Stimulated activated CD8-positive, alpha-beta memory T cell treated with anti-CD3 and anti-CD28 coated beads, Interleukin-4, amount 100 ng/mL, for 24 hours (primary cell): ENCODE data around the gene KIAA1328.

Experiments used
- DNase-seq: peaks from one replicate; pipeline ENCODE4 v3.0.0-alpha.2; 2020; ENCODE audit warnings: low read depth

KIAA1328 gene

GRCh38 chr18:36953047-36953446 is 124.1 kb downstream of the KIAA1328 start:
- no peak for DNase-seq

- no peak for DNase-seq
Observed at GRCh38 chr18:36960038-36960437, 131.1 kb downstream of the KIAA1328 start.

- no peak for DNase-seq
Observed at GRCh38 chr18:36963464-36963863, 134.5 kb downstream of the KIAA1328 start.

GRCh38 chr18:36974686-36975085 is 145.8 kb downstream of the KIAA1328 start:
- no peak for DNase-seq

GRCh38 chr18:36977121-36977520 is 148.2 kb downstream of the KIAA1328 start:
- DNase-seq: no peak

GRCh38 chr18:36993068-36993467 is 164.1 kb downstream of the KIAA1328 start:
- DNase-seq: no peak

- DNase-seq: no peak
Observed at GRCh38 chr18:37006742-37007141, 177.8 kb downstream of the KIAA1328 start.

GRCh38 chr18:37012452-37012851 is 183.5 kb downstream of the KIAA1328 start:
- DNase-seq: no peak

GRCh38 chr18:37019157-37019827 is 190.4 kb downstream of the KIAA1328 start:
- DNase-seq: no peak

GRCh38 chr18:37033419-37033818 is 204.5 kb downstream of the KIAA1328 start:
- DNase-seq: no peak

- DNase-seq: no peak
Observed at GRCh38 chr18:37042381-37042780, 213.5 kb downstream of the KIAA1328 start.

- DNase-seq: no peak
Observed at GRCh38 chr18:37055137-37055802, 226.3 kb downstream of the KIAA1328 start.

- no peak for DNase-seq
Observed at GRCh38 chr18:37064187-37064586, 235.3 kb downstream of the KIAA1328 start.

GRCh38 chr18:37065254-37065653 is 236.3 kb downstream of the KIAA1328 start:
- no peak for DNase-seq

GRCh38 chr18:37084912-37085311 is 256.0 kb downstream of the KIAA1328 start:
- no peak for DNase-seq

GRCh38 chr18:37085362-37085761 is 256.4 kb downstream of the KIAA1328 start:
- DNase-seq: no peak

- no peak for DNase-seq
Observed at GRCh38 chr18:37107748-37108522, 279.0 kb downstream of the KIAA1328 start.

- DNase-seq: no peak
Observed at GRCh38 chr18:37122877-37123276, 293.9 kb downstream of the KIAA1328 start.

GRCh38 chr18:37124516-37124915 is 295.6 kb downstream of the KIAA1328 start:
- no peak for DNase-seq

GRCh38 chr18:37135177-37135576 is 306.2 kb downstream of the KIAA1328 start:
- no peak for DNase-seq

- DNase-seq: no peak
Observed at GRCh38 chr18:37138456-37138855, 309.5 kb downstream of the KIAA1328 start.

GRCh38 chr18:37139876-37140275 is 310.9 kb downstream of the KIAA1328 start:
- DNase-seq: no peak

- DNase-seq: no peak
Observed at GRCh38 chr18:37144921-37145320, 316.0 kb downstream of the KIAA1328 start.
